GM23248 (cell line): ENCODE measurements around the gene NR3C2. TPM values are rescaled to one million over a fixed set of nuclear protein-coding genes. Genes with fewer than 3 reads are reported as not detected.
A peak's percentile ranks its signal among the peaks of the same experiment; 100 is the strongest.
"Not testable (repeated sequence)": the region's sequence is repeated elsewhere in the genome, so short reads cannot be mapped to it uniquely, and the experiment has no call there.

ENCODE experiments used
- DNase-seq: peaks from one replicate; pipeline ENCODE4 v3.0.0-alpha.2; 2015
- H2AFZ ChIP-seq: fragments of 200-600 bp; sonication (generic); 2 replicates; pipeline ENCODE4 v1.6.1; 2016; ENCODE audit warnings: antibody characterized with exemption
- H3F3A ChIP-seq: fragments of 200-600 bp; sonication (generic); 2 replicates; pipeline ENCODE4 v1.6.1; 2016; ENCODE audit warnings: mild to moderate bottlenecking, antibody characterized with exemption, mixed run types; ENCODE audit not compliant: insufficient read depth
- H3K27ac ChIP-seq: fragments of 200-600 bp; sonication (generic); 2 replicates; pipeline ENCODE4 v1.5.1; 2016; ENCODE audit warnings: mild to moderate bottlenecking
- H3K27me3 ChIP-seq: fragments of 200-600 bp; sonication (generic); replicated peaks from 2 replicates; pipeline ENCODE4 v1.6.1; 2016; ENCODE audit warnings: mild to moderate bottlenecking; ENCODE audit not compliant: insufficient read depth
- H3K36me3 ChIP-seq: fragments of 200-600 bp; sonication (generic); 2 replicates; pipeline ENCODE4 v1.6.1; 2016; ENCODE audit warnings: low read depth, mild to moderate bottlenecking
- H3K4me1 ChIP-seq: fragments of 200-600 bp; sonication (generic); 2 replicates; pipeline ENCODE4 v1.6.1; 2016; ENCODE audit warnings: mild to moderate bottlenecking; ENCODE audit not compliant: insufficient read depth
- H3K4me2 ChIP-seq: fragments of 200-600 bp; sonication (generic); one replicate; pipeline ENCODE4 v1.6.1; 2016; ENCODE audit warnings: mild to moderate bottlenecking; ENCODE audit not compliant: unreplicated experiment
- H3K4me3 ChIP-seq: fragments of 200-600 bp; sonication (generic); 2 replicates; pipeline ENCODE4 v1.5.1; 2016; ENCODE audit warnings: mild to moderate bottlenecking
- H3K79me2 ChIP-seq: fragments of 200-600 bp; sonication (generic); 2 replicates; pipeline ENCODE4 v1.6.1; 2016; ENCODE audit warnings: mild to moderate bottlenecking; ENCODE audit not compliant: insufficient read depth
- H3K9ac ChIP-seq: fragments of 200-600 bp; sonication (generic); 2 replicates; pipeline ENCODE4 v1.6.1; 2016; ENCODE audit warnings: mild to moderate bottlenecking
- H3K9me2 ChIP-seq: fragments of 200-600 bp; sonication (generic); 2 replicates; pipeline ENCODE4 v1.6.1; 2016; ENCODE audit warnings: mixed run types, mild to moderate bottlenecking, moderate library complexity; ENCODE audit not compliant: insufficient read depth
- H3K9me3 ChIP-seq: fragments of 200-600 bp; sonication (generic); one replicate; pipeline ENCODE4 v1.6.1; 2017; ENCODE audit warnings: low read depth
- H4K20me1 ChIP-seq: fragments of 200-600 bp; sonication (generic); 2 replicates; pipeline ENCODE4 v1.6.0; 2016; ENCODE audit not compliant: insufficient read depth
- EZH2 ChIP-seq: fragments of 200-600 bp; sonication (generic); IDR thresholded peaks from 2 replicates; pipeline ENCODE4 v1.6.1; 2018; ENCODE audit warnings: antibody characterized with exemption, mild to moderate bottlenecking; ENCODE audit not compliant: insufficient read depth, poor library complexity, severe bottlenecking
- EZH2phosphoT487 ChIP-seq: fragments of 200-600 bp; sonication (generic); IDR thresholded peaks from 2 replicates; pipeline ENCODE4 v1.6.1; 2018; ENCODE audit warnings: antibody characterized with exemption, moderate library complexity, mild to moderate bottlenecking, low read depth; ENCODE audit not compliant: insufficient read depth
- WGBS, 2 experiments: methylation state at CpG; one replicate each; pipeline ENCODE4 v1.1.6; 2015 to 2017; ENCODE audit warnings: low lambda C conversion rate in 2 of 2, low coverage in 1 of 2; ENCODE audit errors: missing lambda C conversion rate in 2 of 2; 5-methylcytosine and 5-hydroxymethylcytosine counted together
- in situ Hi-C: fragments of 300-500 bp; cut with MboI; formaldehyde crosslinking; loops from 2 replicates; pipeline ENCODE4 v1.15.0; 2020
- polyA plus RNA-seq: library from polyadenylated mRNA; unstranded; fragments of >200 nt; fragmentation: Nextera tagmentation; extraction: Ambion mirVana; gene quantifications from 2 replicates; pipeline ENCODE4 v1.2.1, GENCODE V29; 2016
- total RNA-seq: library from RNA; depleted of rRNA; stranded (reverse); fragments of >200 nt; shearing (Covaris generic); gene quantifications from 2 replicates; pipeline ENCODE4 v1.2.3, GENCODE V29; 2014

NR3C2 gene
- total and polyA plus RNA-seq, 2 experiments from 2014 or later: 0.04 TPM; not detected in 1

DNA sequence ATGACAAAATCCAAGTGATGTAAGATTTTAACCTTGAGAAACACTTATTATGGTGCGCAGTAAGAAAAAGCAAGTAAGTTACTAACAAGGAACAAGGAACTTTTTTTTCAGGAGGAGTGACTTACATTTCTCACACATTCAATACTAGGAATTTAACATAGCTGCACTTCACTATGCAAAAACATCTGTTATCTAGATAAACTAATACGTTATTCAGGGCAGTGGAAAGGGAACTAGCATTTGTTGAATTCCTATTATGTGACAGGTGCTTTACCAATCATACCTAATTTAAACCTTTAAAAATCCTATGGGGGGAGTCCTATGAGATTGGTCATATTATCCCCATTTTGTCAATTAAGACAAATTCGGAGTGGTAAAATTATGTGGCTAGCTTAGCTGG lies 238.0 kb downstream of the NR3C2 start:
- DNase-seq: no peak
- 47 to 56% methylated on average over 3 of the region's 3 CpGs for WGBS, 2 experiments
- no peak overlapping the region for H3K4me3 ChIP-seq
- H3K9ac ChIP-seq: no peak overlapping the region
- no peaks in the 10 kb centered on the region for H3K9me3 ChIP-seq
- H3K9me2 ChIP-seq: no peaks in the 10 kb centered on the region
- H3K36me3 ChIP-seq: no peaks in the 10 kb centered on the region
- TF ChIP-seq EZH2: no peak
- TF ChIP-seq EZH2phosphoT487: no peak
- no peaks in the 10 kb centered on the region for H3K79me2 ChIP-seq
- no peak overlapping the region for H3K27ac ChIP-seq
- no peak overlapping the region for H3K4me2 ChIP-seq
- H3K27me3 ChIP-seq: no peaks in the 10 kb centered on the region
- no peaks in the 10 kb centered on the region for H3K4me1 ChIP-seq
- no peaks in the 10 kb centered on the region for H4K20me1 ChIP-seq
- no peaks in the 10 kb centered on the region for H3F3A ChIP-seq
- no peak overlapping the region for H2AFZ ChIP-seq
- in situ Hi-C loops: no loop called here

DNA sequence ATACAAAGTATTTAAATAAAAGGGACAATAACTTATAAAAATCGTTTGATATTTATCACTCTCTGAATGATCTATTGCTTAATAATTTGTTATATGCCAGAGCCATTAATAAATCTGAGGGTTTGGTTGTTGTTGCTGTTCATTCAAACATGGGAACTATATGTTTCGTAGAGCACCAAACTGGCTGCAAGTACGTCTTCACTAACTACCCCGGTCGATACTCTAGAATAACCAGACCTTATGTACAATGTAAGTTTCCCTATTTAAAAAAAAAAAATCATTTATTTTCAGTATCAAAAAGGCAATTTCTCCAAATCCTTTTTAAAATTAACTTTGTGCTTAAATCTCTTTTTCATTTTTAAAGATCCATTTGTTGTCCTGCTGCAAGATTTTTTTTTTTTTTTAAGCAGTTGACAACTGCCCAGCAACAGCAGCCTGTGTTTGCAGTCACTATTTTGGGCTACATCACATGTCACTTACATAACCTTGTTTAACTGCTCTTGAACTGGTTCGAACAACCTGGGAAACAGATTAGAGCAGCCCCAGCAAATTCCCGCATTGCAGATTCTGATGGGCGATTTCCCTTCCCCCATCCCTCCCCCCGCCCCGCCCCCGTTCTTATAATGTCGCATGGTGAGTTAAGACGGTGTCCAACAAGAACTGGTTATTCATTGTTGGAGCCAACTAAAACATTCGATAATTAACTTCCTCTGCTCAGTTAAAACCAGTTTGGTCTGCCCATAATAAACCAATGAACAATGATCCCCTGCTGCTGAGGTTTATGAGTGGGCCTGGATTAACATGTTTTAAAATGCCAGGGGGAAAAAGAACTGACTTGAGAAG lies 238.9 kb downstream of the NR3C2 start:
- no peak overlapping the region for H3K9ac ChIP-seq
- no peaks in the 10 kb centered on the region for H3K36me3 ChIP-seq
- H3K4me2 ChIP-seq: no peak overlapping the region
- no peak overlapping the region for H3K27ac ChIP-seq
- no peak overlapping the region for H3K4me3 ChIP-seq
- no peak overlapping the region for H2AFZ ChIP-seq
- H3F3A ChIP-seq: no peaks in the 10 kb centered on the region
- no peaks in the 10 kb centered on the region for H3K27me3 ChIP-seq
- no peaks in the 10 kb centered on the region for H3K9me2 ChIP-seq
- DNase-seq: no peak
- H3K4me1 ChIP-seq: no peaks in the 10 kb centered on the region
- no peaks in the 10 kb centered on the region for H4K20me1 ChIP-seq
- TF ChIP-seq EZH2 (no peak), EZH2phosphoT487 (no peak)
- no peaks in the 10 kb centered on the region for H3K9me3 ChIP-seq
- in situ Hi-C loops: no loop called here
- 16 to 17% methylated on average over 14 of the region's 14 CpGs for WGBS, 2 experiments
- H3K79me2 ChIP-seq: no peaks in the 10 kb centered on the region

DNA sequence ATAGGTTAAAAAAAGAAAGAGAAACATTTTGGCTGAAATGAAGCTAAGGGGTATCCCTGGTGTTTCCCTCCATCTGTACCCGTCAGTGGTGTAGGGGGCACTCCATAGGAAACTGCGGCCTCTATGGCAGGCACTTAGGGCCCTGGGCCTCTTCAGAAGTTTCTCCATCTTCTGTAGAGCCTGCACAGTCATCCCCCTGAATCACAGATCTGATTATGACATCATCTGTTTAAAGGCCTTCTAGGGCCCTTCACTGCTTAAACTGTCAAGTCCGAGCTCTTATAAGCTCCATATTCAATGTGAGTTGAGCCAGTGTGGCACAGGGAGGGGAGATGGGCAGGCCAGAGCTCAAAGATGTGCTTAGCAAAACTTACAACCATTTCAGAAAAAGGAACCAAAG lies 241.3 kb downstream of the NR3C2 start:
- H3K27ac ChIP-seq: no peak overlapping the region
- no peak overlapping the region for H3K4me3 ChIP-seq
- TF ChIP-seq EZH2phosphoT487 (no peak), EZH2 (no peak)
- no peaks in the 10 kb centered on the region for H3K36me3 ChIP-seq
- H2AFZ ChIP-seq: no peak overlapping the region
- no peaks in the 10 kb centered on the region for H3K27me3 ChIP-seq
- no peak overlapping the region for H3K9ac ChIP-seq
- in situ Hi-C loops: no loop called here
- no peaks in the 10 kb centered on the region for H3K79me2 ChIP-seq
- H3K9me2 ChIP-seq: no peaks in the 10 kb centered on the region
- WGBS, 2 experiments: 60 to 67% methylated on average over 3 of the region's 3 CpGs
- no peaks in the 10 kb centered on the region for H3K4me1 ChIP-seq
- DNase-seq: peak; percentile 11
- H4K20me1 ChIP-seq: no peaks in the 10 kb centered on the region
- no peaks in the 10 kb centered on the region for H3F3A ChIP-seq
- H3K9me3 ChIP-seq: no peaks in the 10 kb centered on the region
- no peak overlapping the region for H3K4me2 ChIP-seq

DNA sequence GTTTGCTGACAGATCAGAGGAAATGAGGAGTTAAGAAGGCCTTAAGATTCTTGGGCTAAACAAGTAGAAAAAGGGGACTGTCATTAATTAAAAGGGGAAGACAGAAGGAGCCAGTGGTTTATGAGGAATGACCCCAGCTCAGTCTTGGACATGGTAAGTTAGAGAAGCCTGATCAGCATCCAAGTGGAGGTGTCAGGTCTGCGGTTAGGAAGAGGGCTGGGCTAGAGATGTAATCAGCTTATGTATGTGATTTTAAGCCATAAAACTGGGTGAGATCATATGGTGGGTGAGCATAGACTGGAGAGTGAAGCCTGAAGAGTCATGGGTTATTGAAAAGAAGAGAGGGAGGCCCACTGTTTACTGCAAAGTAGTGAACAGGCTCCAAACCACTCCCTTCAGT lies 246.1 kb downstream of the NR3C2 start:
- no peaks in the 10 kb centered on the region for H3F3A ChIP-seq
- H3K79me2 ChIP-seq: no peaks in the 10 kb centered on the region
- no peak overlapping the region for H3K9ac ChIP-seq
- no peaks in the 10 kb centered on the region for H4K20me1 ChIP-seq
- H3K36me3 ChIP-seq: no peaks in the 10 kb centered on the region
- H2AFZ ChIP-seq: no peak overlapping the region
- H3K27ac ChIP-seq: no peak overlapping the region
- H3K9me3 ChIP-seq: no peaks in the 10 kb centered on the region
- no peak overlapping the region for H3K4me2 ChIP-seq
- H3K4me3 ChIP-seq: no peak overlapping the region
- no peaks in the 10 kb centered on the region for H3K4me1 ChIP-seq
- 69 to 84% methylated on average over 1 of the region's 1 CpG for WGBS, 2 experiments
- no peaks in the 10 kb centered on the region for H3K27me3 ChIP-seq
- no peak for TF ChIP-seq EZH2
- TF ChIP-seq EZH2phosphoT487: no peak
- no peak for DNase-seq
- no peaks in the 10 kb centered on the region for H3K9me2 ChIP-seq
- in situ Hi-C loops: no loop called here

DNA sequence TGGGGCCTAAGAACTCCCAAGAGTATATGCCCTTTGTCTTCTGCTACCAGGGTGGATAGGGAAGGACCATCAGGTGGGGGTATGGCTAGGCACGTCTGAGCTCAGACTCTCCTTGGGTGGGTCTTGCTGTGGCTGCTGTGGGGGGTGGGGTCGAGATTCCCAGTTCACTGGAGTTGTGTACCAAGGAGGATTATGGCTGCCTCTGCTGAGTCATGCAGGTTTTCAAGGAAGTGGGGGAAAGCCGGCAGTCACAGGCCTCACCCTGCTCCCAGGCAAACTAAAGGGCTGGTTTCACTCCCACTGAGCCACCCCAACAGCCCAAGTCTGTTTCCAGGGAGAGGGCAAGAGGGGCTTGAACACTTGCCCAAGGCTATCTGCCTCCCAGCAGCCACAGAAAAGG lies 249.7 kb downstream of the NR3C2 start:
- Histone ChIP-seq H4K20me1 (no peaks in the 10 kb centered on the region), H3K4me2 (no peak overlapping the region), H3F3A (no peaks in the 10 kb centered on the region)

DNA sequence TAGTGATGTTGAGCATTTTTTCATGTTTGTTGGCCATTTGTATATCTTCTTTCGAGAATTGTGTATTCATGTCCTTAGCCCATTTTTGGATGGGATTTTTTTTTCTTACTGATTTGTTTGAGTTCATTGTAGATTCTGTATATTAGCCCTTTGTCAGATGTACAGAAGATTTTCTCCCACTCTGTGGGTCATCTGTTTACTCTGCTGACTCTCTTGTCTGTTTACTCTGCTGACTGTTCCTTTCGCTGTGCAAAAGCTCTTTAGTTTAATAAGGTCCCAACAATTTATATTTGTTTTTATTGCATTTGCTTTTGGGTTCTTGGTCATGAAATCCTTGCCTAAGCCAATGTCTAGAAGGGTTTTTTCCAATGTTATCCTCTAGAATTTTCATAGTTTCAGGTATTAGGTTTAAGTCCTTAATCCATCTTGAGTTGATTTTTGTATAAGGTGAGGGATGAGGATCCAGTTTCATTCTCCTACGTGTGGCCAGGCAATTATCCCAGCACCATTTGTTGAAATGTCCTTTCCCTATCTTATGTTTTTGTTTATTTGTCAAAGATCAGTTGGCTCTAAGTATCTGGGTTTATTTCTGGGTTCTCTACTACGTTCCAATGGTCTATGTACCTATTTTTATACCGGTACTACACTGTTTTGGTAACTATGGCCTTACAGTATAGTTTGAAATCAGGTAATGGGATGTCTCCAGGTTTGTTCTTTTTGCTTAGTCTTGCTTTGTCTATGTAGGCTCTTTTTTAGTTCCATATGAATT lies 254.6 kb downstream of the NR3C2 start:
- H3K4me2 ChIP-seq, H3K9ac ChIP-seq, H3K36me3 ChIP-seq, H3K79me2 ChIP-seq, H3K27ac ChIP-seq, in situ Hi-C loops, H4K20me1 ChIP-seq, H2AFZ ChIP-seq, H3K9me2 ChIP-seq, H3F3A ChIP-seq, DNase-seq, H3K4me3 ChIP-seq, H3K9me3 ChIP-seq, H3K27me3 ChIP-seq, H3K4me1 ChIP-seq: not testable (repeated sequence)
- WGBS, 2 experiments: 56 to 57% methylated on average over 5 of the region's 5 CpGs

More for the DNA sequence above, 249.7 kb downstream of the NR3C2 start:
- Histone ChIP-seq H3K4me3 (no peak overlapping the region), H3K9me2 (no peaks in the 10 kb centered on the region), H3K4me1 (no peaks in the 10 kb centered on the region), H3K27ac (no peak overlapping the region), H3K36me3 (no peaks in the 10 kb centered on the region), H3K27me3 (no peaks in the 10 kb centered on the region), H2AFZ (no peak overlapping the region), H3K9ac (no peak overlapping the region), H3K9me3 (no peaks in the 10 kb centered on the region), H3K79me2 (no peaks in the 10 kb centered on the region)
- no peak for DNase-seq
- TF ChIP-seq EZH2phosphoT487: no peak
- TF ChIP-seq EZH2: no peak
- in situ Hi-C loops: no loop called here
- 38 to 96% methylated on average over 2 of the region's 3 CpGs for WGBS, 2 experiments
